Skin of body (tissue), 2 donors: ENCODE data around the gene ZNF318. TPM values are rescaled to one million over a fixed set of nuclear protein-coding genes. Genes with fewer than 3 reads are reported as not detected.
"Not testable (repeated sequence)": the region's sequence is repeated elsewhere in the genome, so short reads cannot be mapped to it uniquely, and the experiment has no call there.

ENCODE experiments used
- DNase-seq: peaks from one replicate; lab custom pipeline; 2025; lab: John Stamatoyannopoulos, UW
- total RNA-seq: library from RNA; depleted of rRNA; stranded (reverse); fragments of >200 nt; gene quantifications from one replicate; pipeline ENCODE4 v1.2.3, GENCODE V29; 2014

Gene ZNF318
- total RNA-seq, 1 donor from 2014 or later, result 10.3 TPM

- no peak for DNase-seq
These were observed 33.1 kb downstream of the ZNF318 start for GRCh38 chr6:43336382-43336781.

- DNase-seq, result no peak
These were observed 34.0 kb downstream of the ZNF318 start for GRCh38 chr6:43335469-43335868.

- peak; percentile 13 for DNase-seq
These were observed 34.9 kb downstream of the ZNF318 start for GRCh38 chr6:43334466-43335095.

DNA sequence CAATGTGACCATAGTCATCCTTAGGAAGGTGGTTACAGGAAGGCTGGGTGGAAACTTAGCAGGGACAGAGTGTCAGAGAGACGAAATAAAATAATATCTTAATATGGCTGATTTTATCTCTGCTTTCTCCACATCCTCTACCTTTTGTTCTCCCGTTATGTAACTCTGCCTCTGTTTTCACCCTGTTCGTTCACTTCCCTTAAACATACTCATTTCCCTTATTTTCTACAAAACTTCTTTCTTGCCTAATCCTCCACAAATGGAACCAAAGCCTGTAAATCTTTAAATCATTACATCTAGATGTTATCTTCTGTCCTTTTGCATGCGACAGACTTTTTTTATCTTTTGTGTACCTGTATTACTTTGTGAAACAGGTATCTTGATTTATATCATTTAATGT lies 37.6 kb downstream of the ZNF318 start:
- no peak for DNase-seq

DNA sequence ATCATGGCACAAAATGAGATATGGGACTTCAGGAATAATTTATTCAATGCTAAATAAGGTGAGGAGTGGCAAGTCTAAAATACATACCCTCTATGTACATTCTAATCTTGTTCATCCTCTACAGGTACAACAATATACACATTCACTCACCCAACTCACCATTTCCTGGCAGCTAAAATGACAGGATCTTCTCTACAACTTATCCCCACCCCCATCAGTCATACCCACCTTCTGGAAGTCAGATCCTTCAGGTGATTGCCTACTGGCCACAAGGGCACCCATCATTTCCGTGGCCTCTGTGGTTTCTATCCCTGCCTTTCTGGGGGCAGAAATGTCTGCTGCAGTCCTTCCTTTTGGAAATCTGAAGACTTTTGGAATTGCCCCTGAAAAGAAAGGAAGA lies 38.0 kb downstream of the ZNF318 start:
- no peak for DNase-seq

GRCh38 chr6:43328528-43328927 lies 40.9 kb downstream of the ZNF318 start:
- DNase-seq, result no peak

DNA sequence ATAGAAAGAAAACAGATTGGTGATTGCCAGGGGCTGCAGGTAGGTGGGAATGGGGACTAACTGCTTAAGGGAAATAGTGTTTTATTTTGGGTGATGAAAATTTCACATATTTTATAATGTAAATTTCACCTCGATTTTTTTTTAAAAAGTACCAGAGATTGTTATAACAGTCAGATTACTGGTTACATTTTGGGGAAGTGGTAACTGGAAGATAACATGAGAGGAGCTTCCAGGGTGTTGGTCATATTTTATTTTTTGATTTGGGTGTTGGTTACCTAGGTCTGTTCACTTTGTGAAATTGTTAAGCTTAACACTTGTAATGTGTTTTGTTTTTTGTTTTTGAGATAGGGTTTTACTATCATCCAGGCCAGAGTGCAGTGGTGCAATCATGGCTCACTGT lies 43.6 kb downstream of the ZNF318 start:
- DNase-seq, result no peak

GRCh38 chr6:43318011-43318410 lies 51.4 kb downstream of the ZNF318 start:
- DNase-seq, result no peak

- DNase-seq, result no peak
These were observed 55.6 kb downstream of the ZNF318 start for GRCh38 chr6:43313813-43314212.

- no peak for DNase-seq
These were observed 57.8 kb downstream of the ZNF318 start for GRCh38 chr6:43311666-43312065.

DNA sequence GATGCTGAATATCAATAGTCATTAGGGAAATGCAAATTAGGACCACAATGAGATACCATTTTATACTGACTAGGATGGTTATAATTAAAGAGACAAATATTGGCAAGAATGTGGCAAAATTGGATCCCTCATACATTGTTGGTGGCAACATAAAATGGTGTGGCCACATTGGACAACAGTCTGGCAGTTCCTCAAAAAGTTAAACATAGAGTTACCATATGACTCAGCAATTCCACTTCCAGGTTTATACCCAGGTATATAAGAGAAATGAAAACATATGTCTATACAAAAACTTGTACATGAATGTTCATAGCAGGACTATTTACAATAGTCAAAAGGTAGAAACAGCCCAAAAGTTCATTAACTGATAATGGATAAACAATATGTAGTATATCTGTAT lies 58.8 kb downstream of the ZNF318 start:
- no peak for DNase-seq

DNA sequence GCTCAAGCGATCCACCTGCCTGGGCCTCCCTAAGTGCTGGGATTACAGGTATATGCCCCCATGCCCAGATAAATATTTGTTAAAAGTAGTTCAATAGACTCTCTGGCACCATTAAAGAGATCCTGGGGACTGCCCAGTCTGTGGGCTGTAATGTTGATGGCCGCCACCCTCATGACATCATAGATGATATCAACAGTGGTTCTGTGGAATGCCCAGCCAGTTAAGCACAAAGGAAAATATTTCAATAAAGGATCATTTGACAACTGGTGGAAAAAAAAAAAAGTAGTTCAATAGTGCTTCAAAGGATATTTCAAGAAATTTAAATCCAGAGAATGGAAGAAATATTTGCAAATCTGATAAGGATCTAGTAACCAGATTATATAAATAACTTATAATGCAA lies 59.3 kb downstream of the ZNF318 start:
- no peak for DNase-seq

DNA sequence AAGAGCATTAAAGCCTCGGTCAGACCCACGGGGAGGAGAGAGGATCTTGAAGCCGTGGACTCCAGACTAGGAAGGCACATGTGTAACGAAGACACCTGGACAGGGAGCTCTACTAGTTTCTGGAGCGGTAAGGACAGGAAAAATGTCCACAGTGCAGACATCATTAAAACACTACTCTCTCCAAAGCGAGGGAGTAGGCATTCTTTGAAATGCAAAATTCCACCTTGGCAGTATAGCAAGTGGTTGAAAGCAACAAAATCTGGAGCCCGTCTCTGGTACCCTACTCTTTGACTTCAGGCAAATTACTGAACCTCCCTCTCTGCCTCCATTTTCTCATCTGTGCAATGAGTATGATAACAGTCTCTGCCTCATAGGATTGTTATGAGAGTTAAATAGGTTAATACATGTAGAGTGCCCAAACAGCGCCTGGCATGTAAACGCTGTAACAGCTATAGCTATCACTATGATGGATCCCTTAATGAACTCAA lies 60.4 kb downstream of the ZNF318 start:
- no peak for DNase-seq

- no peak for DNase-seq
These were observed 61.1 kb downstream of the ZNF318 start, which contains the start of gene CRIP3 for GRCh38 chr6:43308101-43308989. TSS of gene CRIP3 (minus strand) at chr6:43308826. CDS start at chr6:43308792, 34 bp downstream.

DNA sequence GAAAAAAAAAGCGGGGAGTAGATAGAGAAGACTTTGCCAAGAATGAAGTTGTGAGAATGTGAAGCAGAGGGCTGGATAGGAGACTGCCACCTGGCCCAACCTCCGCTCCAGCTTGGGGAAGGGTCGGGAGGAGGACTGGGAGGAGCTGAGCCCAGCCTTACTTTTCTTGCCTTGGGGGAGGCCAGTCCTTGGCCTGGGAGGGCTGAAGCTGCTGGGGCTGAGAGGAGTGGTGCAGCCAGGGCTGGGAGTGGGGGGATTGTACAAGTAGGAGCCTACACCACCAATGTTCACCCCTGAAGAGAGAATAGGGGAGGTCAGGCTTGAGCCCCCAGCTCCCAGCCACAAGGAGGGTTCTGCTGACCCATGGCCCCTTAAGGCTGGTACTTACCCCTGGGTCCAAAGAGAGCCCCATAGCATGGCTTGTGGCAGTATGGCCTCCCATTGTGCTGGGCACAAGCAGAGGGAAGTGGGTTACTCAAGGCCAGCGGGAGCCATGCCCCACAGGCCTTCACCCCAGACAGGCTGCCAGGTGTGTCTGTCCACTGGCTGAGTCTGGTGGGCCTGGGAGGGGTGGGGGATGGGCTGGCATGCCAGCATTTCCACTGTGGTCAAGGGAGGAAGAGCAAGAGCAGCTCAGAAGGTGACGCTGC lies 61.9 kb downstream of the ZNF318 start:
- no peak for DNase-seq

DNA sequence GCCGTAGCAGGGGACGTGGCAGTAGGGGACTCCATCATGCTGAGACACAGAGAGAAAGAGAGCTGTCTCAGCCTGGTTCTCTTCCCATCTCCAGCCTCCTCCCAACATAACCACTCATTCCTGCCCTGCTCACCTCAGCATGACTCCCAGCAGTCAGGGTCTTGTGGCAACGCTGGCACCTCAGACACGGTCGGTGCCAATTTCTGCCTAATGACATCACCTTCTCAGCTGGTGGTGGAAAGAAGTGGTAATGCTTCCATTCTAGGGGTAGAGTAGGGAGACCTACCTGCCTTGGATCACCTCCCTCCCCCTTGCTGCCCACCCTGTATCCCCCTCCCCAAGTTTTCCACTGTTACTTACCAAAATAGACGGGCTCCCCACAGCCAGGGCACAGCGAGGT lies 63.4 kb downstream of the ZNF318 start:
- no peak for DNase-seq

- no peak for DNase-seq
These were observed 64.6 kb downstream of the ZNF318 start for GRCh38 chr6:43304882-43305281.

GRCh38 chr6:43304361-43304760 lies 65.1 kb downstream of the ZNF318 start:
- DNase-seq, result no peak

DNA sequence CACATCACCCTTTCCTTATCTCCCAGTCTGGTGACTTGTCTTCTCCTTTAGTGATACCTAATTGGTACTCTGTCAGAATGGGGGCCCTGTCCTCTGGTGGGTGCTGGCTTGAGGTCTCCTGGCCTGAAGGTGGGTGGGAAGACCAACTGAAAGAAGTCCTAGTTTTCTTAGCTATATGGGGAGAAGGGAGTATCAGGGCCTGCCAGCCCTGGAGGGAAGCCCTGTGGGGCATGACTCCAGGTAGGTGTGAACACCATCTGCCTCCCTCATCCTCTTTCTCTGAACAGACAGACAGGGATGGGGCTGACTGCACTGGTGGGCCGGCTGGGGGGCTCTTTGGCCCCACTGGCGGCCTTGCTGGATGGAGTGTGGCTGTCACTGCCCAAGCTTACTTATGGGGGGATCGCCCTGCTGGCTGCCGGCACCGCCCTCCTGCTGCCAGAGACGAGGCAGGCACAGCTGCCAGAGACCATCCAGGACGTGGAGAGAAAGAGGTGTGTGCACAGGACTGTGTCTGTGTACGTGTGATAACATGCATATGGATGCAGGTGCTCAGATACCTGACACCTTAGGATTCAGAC lies 65.6 kb downstream of the ZNF318 start:
- no peak for DNase-seq

DNA sequence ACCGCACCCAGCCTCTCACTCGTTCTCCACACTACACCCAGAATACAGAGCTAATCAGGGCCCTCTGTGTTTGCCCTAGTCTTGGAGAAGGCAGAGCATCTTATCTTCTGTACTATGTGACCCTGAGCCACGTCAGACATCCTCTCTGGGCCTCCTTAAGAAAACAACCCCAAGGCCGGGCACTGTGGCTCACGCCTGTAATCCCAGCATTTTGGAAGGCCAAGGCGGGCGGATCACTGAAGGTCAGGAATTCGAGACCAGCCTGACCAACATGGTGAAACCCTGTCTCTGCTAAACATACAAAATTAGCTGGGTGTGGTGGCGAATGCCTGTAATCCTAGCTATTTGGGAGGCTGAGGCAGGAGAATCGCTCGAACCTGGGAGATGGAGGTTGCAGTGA lies 66.4 kb downstream of the ZNF318 start:
- DNase-seq, result not testable (repeated sequence)

DNA sequence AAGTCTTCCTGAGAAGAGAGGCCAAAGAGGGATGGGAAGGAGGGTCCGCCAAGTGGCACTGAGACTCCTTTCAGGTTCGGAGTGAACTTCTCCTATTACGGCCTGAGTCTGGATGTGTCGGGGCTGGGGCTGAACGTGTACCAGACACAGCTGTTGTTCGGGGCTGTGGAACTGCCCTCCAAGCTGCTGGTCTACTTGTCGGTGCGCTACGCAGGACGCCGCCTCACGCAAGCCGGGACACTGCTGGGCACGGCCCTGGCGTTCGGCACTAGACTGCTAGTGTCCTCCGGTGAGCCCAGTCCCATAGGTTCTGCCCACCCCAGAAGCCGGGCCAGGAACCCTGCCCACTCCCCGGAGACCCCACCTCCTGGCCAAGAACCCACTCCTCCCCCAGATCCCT lies 67.3 kb downstream of the ZNF318 start:
- DNase-seq, result no peak
